ENCODE data around the gene C19orf85. TPM values are rescaled to one million over a fixed set of nuclear protein-coding genes. Genes with fewer than 3 reads are reported as not detected.
A peak's percentile ranks its signal among the peaks of the same experiment; 100 is the strongest.

The C19orf85 gene
- total and polyA plus RNA-seq, 2 donors (not counting 1 experiment from before 2014, with no cell fraction given), result not detected

GRCh38 chr19:55460670-55461258, 3.8 kb downstream of the C19orf85 start:
- peaks cover 8% of the 10 kb centered on the region for H3K4me1 ChIP-seq (ENCODE audit: control insufficient read depth, extremely low read depth, insufficient read depth, low read length)
- no peaks in the 10 kb centered on the region for H4K20me1 ChIP-seq (ENCODE audit: control insufficient read depth, extremely low read depth, insufficient read depth, low read length)
- TF ChIP-seq EZH2 (IDR thresholded peaks at IDR 0.05; ENCODE audit: low read length, missing control alignments) (no peak), CTCF (conservative IDR thresholded peaks at IDR 0.05 in 1 of 2, IDR thresholded peaks at IDR 0.05 in 1 of 2; ENCODE audit: low read depth in 1 of 2, low read length in 2 of 2) (no peak)
- H3K27me3 ChIP-seq (ENCODE audit: control insufficient read depth, insufficient read depth, low read length), result no peaks in the 10 kb centered on the region
- H3K36me3 ChIP-seq (ENCODE audit: control insufficient read depth, insufficient read depth, low read length), result peaks cover 2% of the 10 kb centered on the region
- peak; percentile 81 to 82 for DNase-seq (ENCODE audit: low read depth in 2 of 2)
- no peak overlapping the region for H2AFZ ChIP-seq (ENCODE audit: low read length)
- H3K4me2 ChIP-seq (ENCODE audit: extremely low read depth, insufficient read depth, low read length), result peak overlapping the region; percentile 99
- peak overlapping the region; percentile 88 for H3K9ac ChIP-seq (ENCODE audit: insufficient read depth, low read length)
- H3K4me3 ChIP-seq (replicated peaks in 1 of 4; ENCODE audit: control extremely low read depth in 1 of 4, insufficient read depth in 1 of 4, low read depth in 3 of 4, low read length in 4 of 4), result peak overlapping the region; percentile 75 to 95 (median 91)
- peak overlapping the region; percentile 93 for H3K27ac ChIP-seq (ENCODE audit: insufficient read depth, low read length)
- H3K9me3 ChIP-seq (ENCODE audit: control insufficient read depth, insufficient read depth, low read depth, low read length), result no peaks in the 10 kb centered on the region
- no peaks in the 10 kb centered on the region for H3K79me2 ChIP-seq (ENCODE audit: control insufficient read depth, insufficient read depth, low read length)

- H3K9ac ChIP-seq (ENCODE audit: insufficient read depth, low read length), result no peak overlapping the region
- H3K36me3 ChIP-seq (ENCODE audit: control insufficient read depth, insufficient read depth, low read length), result peaks cover 2% of the 10 kb centered on the region
- peaks cover 8% of the 10 kb centered on the region for H3K4me1 ChIP-seq (ENCODE audit: control insufficient read depth, extremely low read depth, insufficient read depth, low read length)
- peak; percentile 36 to 38 for DNase-seq (ENCODE audit: low read depth in 2 of 2)
- no peak overlapping the region for H2AFZ ChIP-seq (ENCODE audit: low read length)
- peak overlapping the region; percentile 10 to 95 (median 85) for H3K4me3 ChIP-seq (replicated peaks in 1 of 4; ENCODE audit: control extremely low read depth in 1 of 4, insufficient read depth in 1 of 4, low read depth in 3 of 4, low read length in 4 of 4)
- H3K9me3 ChIP-seq (ENCODE audit: control insufficient read depth, insufficient read depth, low read depth, low read length), result no peaks in the 10 kb centered on the region
- no peak for TF ChIP-seq EZH2 (IDR thresholded peaks at IDR 0.05; ENCODE audit: low read length, missing control alignments)
- no peak for TF ChIP-seq CTCF (conservative IDR thresholded peaks at IDR 0.05 in 1 of 2, IDR thresholded peaks at IDR 0.05 in 1 of 2; ENCODE audit: low read depth in 1 of 2, low read length in 2 of 2)
- no peaks in the 10 kb centered on the region for H3K27me3 ChIP-seq (ENCODE audit: control insufficient read depth, insufficient read depth, low read length)
- peak overlapping the region; percentile 99 for H3K4me2 ChIP-seq (ENCODE audit: extremely low read depth, insufficient read depth, low read length)
- H4K20me1 ChIP-seq (ENCODE audit: control insufficient read depth, extremely low read depth, insufficient read depth, low read length), result no peaks in the 10 kb centered on the region
- no peaks in the 10 kb centered on the region for H3K79me2 ChIP-seq (ENCODE audit: control insufficient read depth, insufficient read depth, low read length)
- H3K27ac ChIP-seq (ENCODE audit: insufficient read depth, low read length), result no peak overlapping the region
Observed at GRCh38 chr19:55459950-55460657, 4.4 kb downstream of the C19orf85 start.

DNA sequence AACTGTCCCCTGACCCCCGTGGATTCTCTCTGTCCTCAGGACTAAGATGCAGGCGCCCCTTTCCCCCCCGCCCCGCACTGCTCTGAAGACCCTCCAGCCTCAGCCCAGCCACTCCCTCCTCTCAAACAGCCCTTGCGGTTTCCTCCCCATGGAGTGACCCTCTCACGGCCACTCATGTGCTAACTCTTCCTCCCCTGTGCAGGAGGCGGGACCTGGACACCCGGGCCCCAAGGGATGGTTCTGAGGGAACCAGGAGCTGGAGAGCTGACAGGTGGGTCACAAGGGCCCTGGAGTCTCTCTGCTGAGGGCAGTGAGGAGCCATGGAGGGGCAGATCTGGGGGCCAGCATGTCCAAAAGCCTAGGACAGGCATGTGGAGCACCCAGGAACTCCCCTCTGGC, 5.0 kb downstream of the C19orf85 start:
- H3K36me3 ChIP-seq (ENCODE audit: control insufficient read depth, insufficient read depth, low read length), result peaks cover 2% of the 10 kb centered on the region
- peak overlapping the region; percentile 2 for H3K4me2 ChIP-seq (ENCODE audit: extremely low read depth, insufficient read depth, low read length)
- peak overlapping the region in 1 of 4 experiments; percentile 95 for H3K4me3 ChIP-seq (replicated peaks in 1 of 4; ENCODE audit: control extremely low read depth in 1 of 4, insufficient read depth in 1 of 4, low read depth in 3 of 4, low read length in 4 of 4)
- no peaks in the 10 kb centered on the region for H3K9me3 ChIP-seq (ENCODE audit: control insufficient read depth, insufficient read depth, low read depth, low read length)
- TF ChIP-seq CTCF (conservative IDR thresholded peaks at IDR 0.05 in 1 of 2, IDR thresholded peaks at IDR 0.05 in 1 of 2; ENCODE audit: low read depth in 1 of 2, low read length in 2 of 2) (no peak), EZH2 (IDR thresholded peaks at IDR 0.05; ENCODE audit: low read length, missing control alignments) (no peak)
- no peak overlapping the region for H3K9ac ChIP-seq (ENCODE audit: insufficient read depth, low read length)
- H2AFZ ChIP-seq (ENCODE audit: low read length), result no peak overlapping the region
- no peaks in the 10 kb centered on the region for H3K27me3 ChIP-seq (ENCODE audit: control insufficient read depth, insufficient read depth, low read length)
- peaks cover 8% of the 10 kb centered on the region for H3K4me1 ChIP-seq (ENCODE audit: control insufficient read depth, extremely low read depth, insufficient read depth, low read length)
- no peak for DNase-seq (ENCODE audit: low read depth in 2 of 2)
- no peaks in the 10 kb centered on the region for H3K79me2 ChIP-seq (ENCODE audit: control insufficient read depth, insufficient read depth, low read length)
- no peaks in the 10 kb centered on the region for H4K20me1 ChIP-seq (ENCODE audit: control insufficient read depth, extremely low read depth, insufficient read depth, low read length)
- H3K27ac ChIP-seq (ENCODE audit: insufficient read depth, low read length), result no peak overlapping the region

All from fibroblast of lung (primary cell).